A549 (cell line): ENCODE measurements around the gene CPNE1. TPM values are rescaled to one million over a fixed set of nuclear protein-coding genes. Genes with fewer than 3 reads are reported as not detected.

Experiments used
- ATAC-seq, 2 experiments: fragments of 200-7000 bp in 1 of 2; fragments of >200 bp in 1 of 2; cut with Nextera tagmentation in 1 of 2; cut with Tn5 transposase in 1 of 2; 3 replicates each; pipeline versions ENCODE4 v1.8.0 to v1.9.1; 2018 to 2020; ENCODE audit warnings: mild to moderate bottlenecking in 1 of 2, moderate library complexity in 1 of 2
- CTCF ChIA-PET: fragments of 300-600 bp; sonication (Branson Sonifier 250); formaldehyde crosslinking; extraction: SDS; loops from one replicate; lab custom pipeline; 2021; ENCODE audit warnings: antibody characterized with exemption, inconsistent platforms; lab: Yijun Ruan, JAX
- POLR2A ChIA-PET: fragments of 350-600 bp; formaldehyde crosslinking; extraction: SDS; loops from one replicate; lab custom pipeline; 2021; ENCODE audit warnings: antibody characterized with exemption, inconsistent platforms; lab: Yijun Ruan, JAX
- DNase-seq, 2 experiments: peaks; one replicate each; pipeline versions ENCODE4 v3.0.0 to v3.0.0-alpha.2; 2011 to 2016; ENCODE audit warnings: low read depth in 1 of 2, low spot score in 1 of 2
- FAIRE-seq: peaks from 2 replicates; lab custom pipeline; 2011; peaks lifted over from hg19 to GRCh38; lab: Jason Lieb, UNC
- H3K27ac ChIP-seq, 2 experiments: fragments of >200 bp; sonication (Bioruptor Twin); formaldehyde crosslinking; 3 replicates each; pipeline ENCODE4 v1.5.1; 2016 to 2017
- H3K4me1 ChIP-seq: fragments of >200 bp; sonication (Bioruptor Twin); formaldehyde crosslinking; 3 replicates; pipeline ENCODE4 v1.6.1; 2016
- H3K4me2 ChIP-seq: fragments of >200 bp; sonication (Bioruptor Twin); formaldehyde crosslinking; 3 replicates; pipeline ENCODE4 v1.6.1; 2016
- H3K4me3 ChIP-seq: fragments of >200 bp; sonication (Bioruptor Twin); formaldehyde crosslinking; 3 replicates; pipeline ENCODE4 v1.5.1; 2016
- H3K9me3 ChIP-seq: fragments of >200 bp; sonication (Bioruptor Twin); formaldehyde crosslinking; 3 replicates; pipeline ENCODE4 v1.6.1; 2016
- CTCF ChIP-seq: fragments of >200 bp; sonication (Bioruptor Twin); formaldehyde crosslinking; IDR thresholded peaks from 3 replicates; pipeline ENCODE4 v1.5.1; 2016
- EHF ChIP-seq: fragments of 250-450 bp; sonication (Bioruptor Pico); IDR thresholded peaks from 2 replicates; pipeline ENCODE4 v1.5.0; 2020; ENCODE audit warnings: mild to moderate bottlenecking
- ELK1 ChIP-seq: fragments of 150-350 bp; IDR thresholded peaks from 2 replicates; pipeline ENCODE4 v1.6.1; 2014; ENCODE audit warnings: low read depth, mild to moderate bottlenecking, low read length
- FOSB ChIP-seq: fragments of 250-450 bp; sonication (Bioruptor Pico); IDR thresholded peaks from 2 replicates; pipeline ENCODE4 v1.5.0; 2020; ENCODE audit warnings: mild to moderate bottlenecking, moderate library complexity
- FOSL2 ChIP-seq, 2 experiments: fragments of 450-650 bp in 1 of 2; fragments of >200 bp in 1 of 2; sonication (Bioruptor Twin) in 1 of 2; formaldehyde crosslinking; IDR thresholded peaks; 2 replicates each; pipeline versions ENCODE4 v1.5.0 to v1.6.1; 2016 to 2020; ENCODE audit warnings: mild to moderate bottlenecking in 1 of 2, moderate library complexity in 1 of 2
- GATA3 ChIP-seq: IDR thresholded peaks from 2 replicates; pipeline ENCODE4 v1.6.1; 2012; ENCODE audit warnings: borderline replicate concordance
- HOXB5 ChIP-seq: fragments of 250-450 bp; sonication (Bioruptor Pico); IDR thresholded peaks from 2 replicates; pipeline ENCODE4 v1.5.0; 2020; ENCODE audit warnings: mild to moderate bottlenecking, moderate library complexity
- JUNB ChIP-seq: fragments of >200 bp; sonication (Bioruptor Twin); formaldehyde crosslinking; IDR thresholded peaks from 2 replicates; pipeline ENCODE4 v1.6.1; 2016
- REST ChIP-seq: fragments of 200-600 bp; sonication (generic); IDR thresholded peaks from 2 replicates; pipeline ENCODE4 v1.6.1; 2016; ENCODE audit warnings: antibody characterized with exemption, mild to moderate bottlenecking, moderate library complexity
- TP53 ChIP-seq: fragments of 250-450 bp; sonication (Bioruptor Pico); IDR thresholded peaks from 2 replicates; pipeline ENCODE4 v1.5.0; 2021; ENCODE audit warnings: mild to moderate bottlenecking, moderate library complexity
- ZFP36 ChIP-seq: fragments of 450-650 bp; IDR thresholded peaks from 2 replicates; pipeline ENCODE4 v1.6.1; 2014; ENCODE audit warnings: borderline replicate concordance; ENCODE audit not compliant: partially characterized antibody
- WGBS: methylation state at CpG from one replicate; pipeline ENCODE4 v1.1.6; 2017; ENCODE audit errors: missing lambda C conversion rate; 5-methylcytosine and 5-hydroxymethylcytosine counted together
- polyA plus RNA-seq, 4 experiments: library from polyadenylated mRNA; depleted of rRNA in 3 of 4; stranded (reverse); fragments of >200 nt; fragmentation: RNase III in 1 of 4; extraction: RNeasy Plus Mini Kit Qiagen cat#74134 plus additional on column Dnase treatment in 1 of 4; gene quantifications; 2 replicates in 3 of 4; 3 replicates in 1 of 4; pipeline ENCODE4 v1.2.3, GENCODE V29; 2011 to 2017
- TF ChIP-seq, protein P1 (sequence below): fragments of >200 bp; sonication (Bioruptor Twin); formaldehyde crosslinking; IDR thresholded peaks from 2 replicates; pipeline ENCODE4 v1.6.1; 2016
- TF ChIP-seq, protein P2 (sequence below): IDR thresholded peaks from 2 replicates; pipeline ENCODE4 v1.6.1; 2012
- TF ChIP-seq, protein P3 (sequence below): fragments of >200 bp; sonication (Bioruptor Twin); formaldehyde crosslinking; IDR thresholded peaks from 3 replicates; pipeline ENCODE4 v1.6.1; 2016
- TF ChIP-seq, protein P4 (sequence below): fragments of 250-450 bp; sonication (Bioruptor Pico); IDR thresholded peaks from 2 replicates; pipeline ENCODE4 v1.5.0; 2020; ENCODE audit warnings: low read depth, mild to moderate bottlenecking, moderate library complexity
- TF ChIP-seq, protein P5 (sequence below): fragments of 250-450 bp; sonication (Bioruptor Pico); IDR thresholded peaks from 2 replicates; pipeline ENCODE4 v1.5.0; 2021; ENCODE audit warnings: mild to moderate bottlenecking, moderate library complexity, borderline replicate concordance

Gene CPNE1
- polyA plus RNA-seq, 2 of the 4 experiments (the other 2 are of a cell fraction) = 199 to 244 TPM

- TF ChIP-seq, protein P1, sequence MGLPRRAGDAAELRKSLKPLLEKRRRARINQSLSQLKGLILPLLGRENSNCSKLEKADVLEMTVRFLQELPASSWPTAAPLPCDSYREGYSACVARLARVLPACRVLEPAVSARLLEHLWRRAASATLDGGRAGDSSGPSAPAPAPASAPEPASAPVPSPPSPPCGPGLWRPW = no peak
- TF ChIP-seq ELK1 (no peak), HOXB5 (peak; percentile 60; the same call in 1 of the 2 replicates), TP53 (CRISPR knock-in tag) (no peak), EHF (CRISPR knock-in tag) (peak; percentile 64; the same call in 1 of the 2 replicates)
Measured at GRCh38 chr20:35616465-35617396, 48.0 kb downstream of the CPNE1 start (continued).

- CTCF ChIA-PET = interaction anchor here (1.0 to 6.6 kb wide), 4 partner anchors 11 to 523 kb away, joined by 3 to 44 read pairs (median 9); partner anchors contain the start of gene TRPC4AP
- H3K4me3 ChIP-seq = peak within 1 kb of the TSS; percentile 61
- POLR2A ChIA-PET = interaction anchor here (0.5 to 4.2 kb wide), 16 partner anchors 12 to 1163 kb away, joined by 3 to 51 read pairs (median 4); partner anchors contain the start of genes CEP250, CPNE1, MMP24OS and NFS1
- DNase-seq (peak; percentile 98 to 100), FAIRE-seq (no peak), ATAC-seq (peak; percentile 40 to 83)
- H3K27ac ChIP-seq = peak within 1 kb of the TSS; percentile 85 to 95
- 2% methylated on average over 20 of the region's 68 CpGs for WGBS
- H3K4me2 ChIP-seq = peak within 1 kb of the TSS; percentile 87
- H3K9me3 ChIP-seq = no peaks in the 10 kb centered on the region
- H3K4me1 ChIP-seq = peaks cover 18% of the 10 kb centered on the region
- TF ChIP-seq, protein P1 = no peak
- TF ChIP-seq CTCF = no peak
- no peak for TF ChIP-seq ZFP36
- TF ChIP-seq REST = no peak; the same call in 1 of the 2 replicates
- TF ChIP-seq, protein P2, sequence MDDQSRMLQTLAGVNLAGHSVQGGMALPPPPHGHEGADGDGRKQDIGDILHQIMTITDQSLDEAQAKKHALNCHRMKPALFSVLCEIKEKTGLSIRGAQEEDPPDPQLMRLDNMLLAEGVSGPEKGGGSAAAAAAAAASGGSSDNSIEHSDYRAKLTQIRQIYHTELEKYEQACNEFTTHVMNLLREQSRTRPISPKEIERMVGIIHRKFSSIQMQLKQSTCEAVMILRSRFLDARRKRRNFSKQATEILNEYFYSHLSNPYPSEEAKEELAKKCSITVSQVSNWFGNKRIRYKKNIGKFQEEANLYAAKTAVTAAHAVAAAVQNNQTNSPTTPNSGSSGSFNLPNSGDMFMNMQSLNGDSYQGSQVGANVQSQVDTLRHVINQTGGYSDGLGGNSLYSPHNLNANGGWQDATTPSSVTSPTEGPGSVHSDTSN = no peak; the same call in 1 of the 2 replicates
- TF ChIP-seq EHF (CRISPR knock-in tag) = peak; percentile 79; the same call in 1 of the 2 replicates
- no peak for TF ChIP-seq ELK1
- TF ChIP-seq FOSL2 (IDR thresholded peaks at IDR 0.05) = no peak
- TF ChIP-seq FOSL2 (CRISPR knock-in tag; IDR thresholded peaks at IDR 0.05) = peak; percentile 68
- no peak for TF ChIP-seq FOSB (CRISPR knock-in tag)
- TF ChIP-seq GATA3 = no peak
- TF ChIP-seq, protein P3, sequence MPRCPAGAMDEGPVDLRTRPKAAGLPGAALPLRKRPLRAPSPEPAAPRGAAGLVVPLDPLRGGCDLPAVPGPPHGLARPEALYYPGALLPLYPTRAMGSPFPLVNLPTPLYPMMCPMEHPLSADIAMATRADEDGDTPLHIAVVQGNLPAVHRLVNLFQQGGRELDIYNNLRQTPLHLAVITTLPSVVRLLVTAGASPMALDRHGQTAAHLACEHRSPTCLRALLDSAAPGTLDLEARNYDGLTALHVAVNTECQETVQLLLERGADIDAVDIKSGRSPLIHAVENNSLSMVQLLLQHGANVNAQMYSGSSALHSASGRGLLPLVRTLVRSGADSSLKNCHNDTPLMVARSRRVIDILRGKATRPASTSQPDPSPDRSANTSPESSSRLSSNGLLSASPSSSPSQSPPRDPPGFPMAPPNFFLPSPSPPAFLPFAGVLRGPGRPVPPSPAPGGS = 0 out of 3 replicates have a peak, but pooled peaks have one; percentile 45
- TF ChIP-seq, protein P4, sequence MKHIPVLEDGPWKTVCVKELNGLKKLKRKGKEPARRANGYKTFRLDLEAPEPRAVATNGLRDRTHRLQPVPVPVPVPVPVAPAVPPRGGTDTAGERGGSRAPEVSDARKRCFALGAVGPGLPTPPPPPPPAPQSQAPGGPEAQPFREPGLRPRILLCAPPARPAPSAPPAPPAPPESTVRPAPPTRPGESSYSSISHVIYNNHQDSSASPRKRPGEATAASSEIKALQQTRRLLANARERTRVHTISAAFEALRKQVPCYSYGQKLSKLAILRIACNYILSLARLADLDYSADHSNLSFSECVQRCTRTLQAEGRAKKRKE (CRISPR knock-in tag) = peak; percentile 37; the same call in 1 of the 2 replicates
- TF ChIP-seq, protein P5, sequence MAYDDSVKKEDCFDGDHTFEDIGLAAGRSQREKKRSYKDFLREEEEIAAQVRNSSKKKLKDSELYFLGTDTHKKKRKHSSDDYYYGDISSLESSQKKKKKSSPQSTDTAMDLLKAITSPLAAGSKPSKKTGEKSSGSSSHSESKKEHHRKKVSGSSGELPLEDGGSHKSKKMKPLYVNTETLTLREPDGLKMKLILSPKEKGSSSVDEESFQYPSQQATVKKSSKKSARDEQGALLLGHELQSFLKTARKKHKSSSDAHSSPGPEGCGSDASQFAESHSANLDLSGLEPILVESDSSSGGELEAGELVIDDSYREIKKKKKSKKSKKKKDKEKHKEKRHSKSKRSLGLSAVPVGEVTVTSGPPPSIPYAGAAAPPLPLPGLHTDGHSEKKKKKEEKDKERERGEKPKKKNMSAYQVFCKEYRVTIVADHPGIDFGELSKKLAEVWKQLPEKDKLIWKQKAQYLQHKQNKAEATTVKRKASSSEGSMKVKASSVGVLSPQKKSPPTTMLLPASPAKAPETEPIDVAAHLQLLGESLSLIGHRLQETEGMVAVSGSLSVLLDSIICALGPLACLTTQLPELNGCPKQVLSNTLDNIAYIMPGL = peak; percentile 74; the same call in 1 of the 2 replicates
- TF ChIP-seq JUNB = no peak
Measured at GRCh38 chr20:35615667-35616464, 48.8 kb downstream of the CPNE1 start, which contains the start of gene SPAG4. Gene SPAG4 (plus strand): TSS chr20:35615829. CDS start chr20:35616004, 175 bp downstream.
